B cell (primary cell): Measurements from ENCODE around the gene USP21. TPM values are rescaled to one million over a fixed set of nuclear protein-coding genes. Genes with fewer than 3 reads are reported as not detected.

ENCODE experiments used
- ATAC-seq: fragments of 200-7000 bp; cut with Tn5 transposase; one replicate; pipeline ENCODE4 v1.10.0; 2021; ENCODE audit warnings: low read depth, mild to moderate bottlenecking, moderate number of reproducible peaks, moderate library complexity
- CTCF ChIA-PET: fragments of 350-600 bp; sonication (Branson Sonifier 250); formaldehyde crosslinking; loops from one replicate; lab custom pipeline; 2021; ENCODE audit warnings: antibody characterized with exemption, inconsistent platforms; lab: Charles Lee
- POLR2A ChIA-PET: fragments of 350-600 bp; sonication (Branson Sonifier 250); formaldehyde crosslinking; loops from one replicate; lab custom pipeline; 2021; ENCODE audit warnings: antibody characterized with exemption; lab: Charles Lee
- DNase-seq: peaks from one replicate; pipeline ENCODE4 v3.0.0; 2013
- H2AFZ ChIP-seq: 2 replicates; pipeline ENCODE4 v1.6.1; 2012; ENCODE audit warnings: mild to moderate bottlenecking, low read depth, low read length; ENCODE audit not compliant: insufficient read depth, poor library complexity, severe bottlenecking
- H3K27ac ChIP-seq, 2 donors: 1 replicate in 1 of 2; 2 replicates in 1 of 2; pipeline ENCODE4 v1.5.1; 2012 to 2013; ENCODE audit warnings: low read length in 2 of 2, mild to moderate bottlenecking in 2 of 2, moderate library complexity in 1 of 2
- H3K27me3 ChIP-seq, 4 experiments: fragments of 200-600 bp in 1 of 4; sonication (generic) in 1 of 4; replicated peaks in 1 of 4; 1 replicate in 2 of 4; 2 replicates in 2 of 4; pipeline versions ENCODE4 v1.6.1 to v1.7.0; 2013 to 2016; ENCODE audit warnings: low read length in 3 of 4, mild to moderate bottlenecking in 2 of 4, mixed read lengths in 1 of 4, moderate library complexity in 1 of 4; ENCODE audit not compliant: insufficient read depth in 4 of 4, control insufficient read depth in 3 of 4; ENCODE audit errors: control extremely low read depth in 1 of 4
- H3K36me3 ChIP-seq, 2 experiments: replicated peaks in 1 of 2; 1 replicate in 1 of 2; 2 replicates in 1 of 2; pipeline versions ENCODE4 v1.6.1 to v1.7.1; 2013; ENCODE audit warnings: low read length in 1 of 2; ENCODE audit not compliant: insufficient read depth in 2 of 2, control insufficient read depth in 1 of 2; ENCODE audit errors: control extremely low read depth in 1 of 2, extremely low read depth in 1 of 2
- H3K4me1 ChIP-seq, 2 donors: fragments of 200-600 bp in 1 of 2; sonication (generic) in 1 of 2; 1 replicate in 1 of 2; 2 replicates in 1 of 2; pipeline versions ENCODE4 v1.5.1 to v1.6.1; 2013 to 2017; ENCODE audit warnings: low read length in 2 of 2; ENCODE audit not compliant: control insufficient read depth in 2 of 2, insufficient read depth in 2 of 2
- H3K4me2 ChIP-seq: replicated peaks from 2 replicates; pipeline ENCODE3; 2012; ENCODE audit warnings: mild to moderate bottlenecking, low read depth, low read length; ENCODE audit not compliant: poor library complexity, severe bottlenecking
- H3K4me3 ChIP-seq, 5 experiments: fragments of 200-600 bp in 1 of 5; sonication (generic) in 1 of 5; 1 replicate in 3 of 5; 2 replicates in 2 of 5; pipeline versions ENCODE4 v1.5.1 to v1.7.0; 2011 to 2016; ENCODE audit warnings: low read length in 4 of 5, mild to moderate bottlenecking in 4 of 5, low read depth in 2 of 5, control low read depth in 1 of 5, moderate library complexity in 1 of 5; ENCODE audit not compliant: insufficient read depth in 1 of 5; ENCODE audit errors: control extremely low read depth in 1 of 5, extremely low read depth in 1 of 5
- H3K79me2 ChIP-seq: fragments of 200-600 bp; sonication (generic); one replicate; pipeline ENCODE4 v1.6.0; 2016; ENCODE audit warnings: low read length; ENCODE audit not compliant: control insufficient read depth, insufficient read depth
- H3K9ac ChIP-seq: fragments of 200-600 bp; sonication (generic); 2 replicates; pipeline ENCODE4 v1.6.1; 2017; ENCODE audit warnings: mild to moderate bottlenecking, low read length, moderate library complexity
- H3K9me3 ChIP-seq, 3 donors: one replicate each; pipeline versions ENCODE4 v1.6.1 to v1.7.1; 2013; ENCODE audit warnings: low read length in 2 of 3; ENCODE audit not compliant: control insufficient read depth in 2 of 3, insufficient read depth in 1 of 3; ENCODE audit errors: control extremely low read depth in 1 of 3
- H4K20me1 ChIP-seq: 2 replicates; pipeline ENCODE4 v1.6.0; 2012; ENCODE audit warnings: mild to moderate bottlenecking, low read length; ENCODE audit not compliant: insufficient read depth, control insufficient read depth, poor library complexity, severe bottlenecking
- H3K27ac Mint-ChIP-seq: one replicate; pipeline ENCODE4 v1.8.0; 2021; ENCODE audit warnings: mixed read lengths
- H3K27me3 Mint-ChIP-seq: one replicate; pipeline ENCODE4 v1.8.0; 2021; ENCODE audit warnings: mixed read lengths
- H3K4me1 Mint-ChIP-seq: one replicate; pipeline ENCODE4 v1.8.0; 2021; ENCODE audit warnings: mixed read lengths
- H3K4me3 Mint-ChIP-seq: one replicate; pipeline ENCODE4 v1.8.0; 2021; ENCODE audit warnings: mixed read lengths
- H3K9me3 Mint-ChIP-seq: one replicate; pipeline ENCODE4 v1.8.0; 2022; ENCODE audit warnings: mixed read lengths; ENCODE audit not compliant: insufficient read depth
- CTCF ChIP-seq: fragments of 200-600 bp; IDR thresholded peaks from one replicate; pipeline ENCODE4 v1.8.0; 2022; ENCODE audit warnings: antibody characterized with exemption, mild to moderate bottlenecking
- EZH2 ChIP-seq: IDR thresholded peaks from 2 replicates; pipeline ENCODE4 v1.6.1; 2012; ENCODE audit warnings: borderline replicate concordance, low read depth, mild to moderate bottlenecking, moderate library complexity, low read length; ENCODE audit not compliant: insufficient read depth, poor library complexity, severe bottlenecking
- WGBS: methylation state at CpG from one replicate; pipeline ENCODE4 v1.1.5; 2013; ENCODE audit warnings: missing lambda C conversion rate; ENCODE audit not compliant: insufficient coverage; 5-methylcytosine and 5-hydroxymethylcytosine counted together
- intact Hi-C: fragments of 100-400 bp; cut with micrococcal nuclease; formaldehyde crosslinking; loops from one replicate; pipeline ENCODE4 v1.10.0; 2022
- polyA plus RNA-seq: library from polyadenylated mRNA; depleted of rRNA; stranded (reverse); fragments of >200 nt; gene quantifications from 2 replicates; pipeline ENCODE4 v1.2.3, GENCODE V29; 2012
- total RNA-seq, 2 donors: library from RNA; stranded (reverse); fragments of 120-200 nt in 1 of 2; gene quantifications; 1 replicate in 1 of 2; 2 replicates in 1 of 2; pipeline versions ENCODE4 v1.2.3 to v1.2.4, GENCODE V29; 2013 to 2022

USP21 gene
- total and polyA plus RNA-seq, 2 donors (not counting 1 experiment from before 2014, with no cell fraction given): 53.3 to 81.6 TPM

GRCh38 chr1:161161652-161162051, 2.4 kb downstream of the USP21 start:
- H3K36me3 ChIP-seq: peaks cover 0 to 42% of the 10 kb centered on the region in 2 experiments
- peak overlapping the region; percentile 46 for H3K4me3 Mint-ChIP-seq
- peaks cover 0 to 3% (median 0%) of the 10 kb centered on the region in 3 donors for H3K9me3 ChIP-seq
- no peaks in the 10 kb centered on the region for H3K27me3 ChIP-seq
- H3K4me1 ChIP-seq: peaks cover 27 to 39% of the 10 kb centered on the region in 2 donors
- DNase-seq (no peak), ATAC-seq (no peak)
- no peak overlapping the region for H3K27ac ChIP-seq
- H3K9ac ChIP-seq: no peak overlapping the region
- CTCF ChIA-PET: interaction anchor here (2.0 kb wide), 1 partner anchor 41 kb away, joined by 5 read pairs; the partner anchor contains the start of gene NDUFS2
- no peak overlapping the region for H3K4me2 ChIP-seq
- no peaks in the 10 kb centered on the region for H3K9me3 Mint-ChIP-seq
- peak overlapping the region; percentile 48 for H3K27ac Mint-ChIP-seq
- peaks cover 28% of the 10 kb centered on the region for H3K79me2 ChIP-seq
- no peaks in the 10 kb centered on the region for H3K27me3 Mint-ChIP-seq
- 98% methylated on average over 4 of the region's 5 CpGs for WGBS
- H4K20me1 ChIP-seq: no peaks in the 10 kb centered on the region
- TF ChIP-seq CTCF (no peak), EZH2 (no peak)
- no peak overlapping the region for H3K4me3 ChIP-seq
- peaks cover 58% of the 10 kb centered on the region for H3K4me1 Mint-ChIP-seq
- intact Hi-C loops: no loop called here
- H2AFZ ChIP-seq: no peak overlapping the region
- POLR2A ChIA-PET: no interaction called here

GRCh38 chr1:161162052-161162451, 2.8 kb downstream of the USP21 start:
- no peaks in the 10 kb centered on the region for H3K9me3 Mint-ChIP-seq
- TF ChIP-seq CTCF (no peak), EZH2 (no peak)
- no peak for ATAC-seq
- WGBS: 87% methylated on average over 5 of the region's 7 CpGs
- Histone ChIP-seq H3K27ac (no peak overlapping the region), H3K27me3 (no peaks in the 10 kb centered on the region), H3K4me3 (no peak overlapping the region), H4K20me1 (no peaks in the 10 kb centered on the region), H3K4me1 (peaks cover 31 to 43% of the 10 kb centered on the region in 2 donors), H3K4me2 (no peak overlapping the region), H3K9ac (no peak overlapping the region), H3K9me3 (peaks cover 0 to 3% (median 0%) of the 10 kb centered on the region in 3 donors), H3K36me3 (peaks cover 0 to 39% of the 10 kb centered on the region in 2 experiments), H2AFZ (no peak overlapping the region), H3K79me2 (peaks cover 32% of the 10 kb centered on the region)
- peak overlapping the region; percentile 46 for H3K4me3 Mint-ChIP-seq
- H3K27ac Mint-ChIP-seq: peak overlapping the region; percentile 48
- CTCF ChIA-PET: interaction anchor here (0.8 to 2.0 kb wide), 2 partner anchors 40 to 64 kb away, joined by 3 to 5 read pairs; partner anchors contain the start of genes NDUFS2 and TOMM40L
- no peak for DNase-seq
- peaks cover 62% of the 10 kb centered on the region for H3K4me1 Mint-ChIP-seq
- POLR2A ChIA-PET: no interaction called here
- intact Hi-C loops: no loop called here
- H3K27me3 Mint-ChIP-seq: no peaks in the 10 kb centered on the region
